22Rv1 (cell line): ENCODE measurements around the gene ANKRD63.

Experiments
- ZFX ChIP-seq: fragments of 450-650 bp; IDR thresholded peaks from 2 replicates; pipeline ENCODE4 v1.6.1; 2017; ENCODE audit warnings: antibody characterized with exemption, borderline replicate concordance
- TF ChIP-seq, protein P1 (sequence below): fragments of 450-650 bp; IDR thresholded peaks from 2 replicates; pipeline ENCODE4 v1.5.1; 2017; ENCODE audit warnings: mild to moderate bottlenecking

DNA sequence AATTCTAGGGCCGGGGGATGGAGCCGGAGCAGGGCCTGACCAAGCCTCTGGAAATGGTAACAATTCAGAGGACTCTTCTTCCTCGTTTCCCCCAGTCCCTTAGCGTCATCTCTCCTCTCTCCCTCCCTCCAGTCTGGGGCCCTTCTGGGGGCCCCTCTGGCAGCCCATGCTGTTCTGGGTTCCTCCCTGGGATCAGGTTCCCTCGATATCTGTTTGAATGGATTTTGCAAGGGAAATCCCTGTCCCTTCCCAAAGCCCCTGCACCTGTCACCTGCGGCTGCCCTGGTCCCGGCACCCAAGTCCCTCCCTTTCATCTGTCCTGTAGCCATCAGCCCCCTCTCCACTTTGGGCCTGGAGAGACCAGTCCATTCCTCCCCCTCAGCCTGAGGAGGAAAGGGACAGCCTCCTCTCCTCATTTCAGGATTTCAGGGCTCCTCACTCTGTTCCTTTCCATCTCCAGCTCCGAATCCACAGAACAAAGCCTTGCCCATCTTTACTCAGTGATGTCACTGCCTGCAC, 26.5 kb upstream of the ANKRD63 start:
- TF ChIP-seq, protein P1, sequence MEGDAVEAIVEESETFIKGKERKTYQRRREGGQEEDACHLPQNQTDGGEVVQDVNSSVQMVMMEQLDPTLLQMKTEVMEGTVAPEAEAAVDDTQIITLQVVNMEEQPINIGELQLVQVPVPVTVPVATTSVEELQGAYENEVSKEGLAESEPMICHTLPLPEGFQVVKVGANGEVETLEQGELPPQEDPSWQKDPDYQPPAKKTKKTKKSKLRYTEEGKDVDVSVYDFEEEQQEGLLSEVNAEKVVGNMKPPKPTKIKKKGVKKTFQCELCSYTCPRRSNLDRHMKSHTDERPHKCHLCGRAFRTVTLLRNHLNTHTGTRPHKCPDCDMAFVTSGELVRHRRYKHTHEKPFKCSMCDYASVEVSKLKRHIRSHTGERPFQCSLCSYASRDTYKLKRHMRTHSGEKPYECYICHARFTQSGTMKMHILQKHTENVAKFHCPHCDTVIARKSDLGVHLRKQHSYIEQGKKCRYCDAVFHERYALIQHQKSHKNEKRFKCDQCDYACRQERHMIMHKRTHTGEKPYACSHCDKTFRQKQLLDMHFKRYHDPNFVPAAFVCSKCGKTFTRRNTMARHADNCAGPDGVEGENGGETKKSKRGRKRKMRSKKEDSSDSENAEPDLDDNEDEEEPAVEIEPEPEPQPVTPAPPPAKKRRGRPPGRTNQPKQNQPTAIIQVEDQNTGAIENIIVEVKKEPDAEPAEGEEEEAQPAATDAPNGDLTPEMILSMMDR: no peak
- TF ChIP-seq ZFX: no peak
